Spleen (tissue), 7 donors: ENCODE results near the gene NMNAT2.

Source experiments
- POLR2A ChIP-seq, 3 donors: fragments of 450-650 bp; IDR thresholded peaks; one replicate each; pipeline ENCODE4 v1.5.1; 2017; ENCODE audit warnings: antibody characterized with exemption in 3 of 3, mild to moderate bottlenecking in 1 of 3
- TF ChIP-seq, protein P1 (sequence below), 11 experiments: fragments of 200-600 bp in 7 of 11; fragments of 450-650 bp in 4 of 11; sonication (generic) in 4 of 11; IDR thresholded peaks in 8 of 11; conservative IDR thresholded peaks in 3 of 11; 1 replicate in 7 of 11; 2 replicates in 4 of 11; pipeline versions ENCODE4 v1.4.0 to v1.8.0; 2016 to 2021; ENCODE audit warnings: antibody characterized with exemption in 11 of 11, inconsistent platforms in 4 of 11, mild to moderate bottlenecking in 1 of 11
- donor health status: DM: no; HTN: no; CAD: no; lungs with moderate emphysema.
- donor health status: DM: no; HTN: no; CAD: no.
- donor health status: DM: no; HTN: no; CAD: no.

GRCh38 chr1:183226963-183227362 lies 191.2 kb downstream of the NMNAT2 start:
- TF ChIP-seq, protein P1, sequence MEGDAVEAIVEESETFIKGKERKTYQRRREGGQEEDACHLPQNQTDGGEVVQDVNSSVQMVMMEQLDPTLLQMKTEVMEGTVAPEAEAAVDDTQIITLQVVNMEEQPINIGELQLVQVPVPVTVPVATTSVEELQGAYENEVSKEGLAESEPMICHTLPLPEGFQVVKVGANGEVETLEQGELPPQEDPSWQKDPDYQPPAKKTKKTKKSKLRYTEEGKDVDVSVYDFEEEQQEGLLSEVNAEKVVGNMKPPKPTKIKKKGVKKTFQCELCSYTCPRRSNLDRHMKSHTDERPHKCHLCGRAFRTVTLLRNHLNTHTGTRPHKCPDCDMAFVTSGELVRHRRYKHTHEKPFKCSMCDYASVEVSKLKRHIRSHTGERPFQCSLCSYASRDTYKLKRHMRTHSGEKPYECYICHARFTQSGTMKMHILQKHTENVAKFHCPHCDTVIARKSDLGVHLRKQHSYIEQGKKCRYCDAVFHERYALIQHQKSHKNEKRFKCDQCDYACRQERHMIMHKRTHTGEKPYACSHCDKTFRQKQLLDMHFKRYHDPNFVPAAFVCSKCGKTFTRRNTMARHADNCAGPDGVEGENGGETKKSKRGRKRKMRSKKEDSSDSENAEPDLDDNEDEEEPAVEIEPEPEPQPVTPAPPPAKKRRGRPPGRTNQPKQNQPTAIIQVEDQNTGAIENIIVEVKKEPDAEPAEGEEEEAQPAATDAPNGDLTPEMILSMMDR (IDR thresholded peaks at IDR 0.05 in 8 of 11, conservative IDR thresholded peaks at IDR 0.05 in 3 of 11) = no peak
- TF ChIP-seq POLR2A (IDR thresholded peaks at IDR 0.05) = no peak
